NT2/D1 (cell line): ENCODE results near the gene SRGAP1.
"Not testable (repeated sequence)": the region's sequence is repeated elsewhere in the genome, so short reads cannot be mapped to it uniquely, and the experiment has no call there.

Experiments used
- SUZ12 ChIP-seq: IDR thresholded peaks from 2 replicates; pipeline ENCODE4 v1.6.1; 2011; ENCODE audit not compliant: insufficient read length, insufficient read depth; ENCODE audit errors: extremely low read depth
- YY1 ChIP-seq: IDR thresholded peaks from 2 replicates; pipeline ENCODE4 v1.6.1; 2011; ENCODE audit not compliant: insufficient read length, insufficient read depth
- ZNF274 ChIP-seq: IDR thresholded peaks from 2 replicates; pipeline ENCODE4 v1.6.1; 2011; ENCODE audit warnings: mild to moderate bottlenecking, low read depth, low read length

DNA sequence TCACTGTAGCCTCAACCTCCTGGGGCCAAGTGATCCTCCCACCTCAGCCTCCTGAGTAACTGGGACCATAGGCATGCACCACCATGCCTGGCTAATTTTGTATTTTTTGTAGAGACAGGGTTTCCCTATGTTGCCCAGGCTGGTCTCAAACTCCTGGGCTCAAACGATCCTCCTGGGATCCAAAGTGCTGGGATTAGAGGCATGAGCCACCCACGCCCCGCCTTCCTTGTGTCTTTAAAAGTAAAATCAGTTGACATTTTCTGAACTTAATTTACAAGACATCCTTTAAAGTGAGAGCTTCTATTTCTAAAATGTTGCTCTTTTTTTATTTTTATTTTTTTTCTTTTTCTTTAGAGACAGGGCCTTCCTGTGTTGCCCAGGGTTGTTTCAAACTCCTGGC, 276.6 kb downstream of the SRGAP1 start:
- TF ChIP-seq YY1, ZNF274, SUZ12: not testable (repeated sequence)
